NCI-H1436 treated with DMSO at 0.1 percent for 48 hours (cell line): ENCODE data around the gene FAM13B.
"Not testable (repeated sequence)": the region's sequence is repeated elsewhere in the genome, so short reads cannot be mapped to it uniquely, and the experiment has no call there.

Source experiments
- DNase-seq: peaks from one replicate; lab custom pipeline; 2025; lab: John Stamatoyannopoulos, UW

Gene FAM13B

DNA sequence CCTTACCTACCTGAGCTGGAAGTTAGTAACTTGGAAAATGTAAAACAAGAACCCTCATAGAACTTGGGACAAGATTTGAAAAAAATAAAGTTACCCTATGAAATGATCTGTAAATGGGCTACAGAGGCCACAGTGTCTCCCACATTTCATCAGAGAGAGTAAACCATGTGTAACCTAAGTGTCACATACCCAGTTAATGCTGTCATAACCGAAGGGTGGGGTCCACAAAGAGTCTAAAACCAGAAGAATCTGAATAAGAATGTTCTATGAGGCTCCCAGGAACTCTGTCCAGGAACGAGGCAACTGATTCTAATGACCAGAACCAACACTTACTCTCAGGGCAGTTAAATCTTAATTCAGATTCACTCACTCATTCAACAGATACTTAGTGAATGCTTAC, 1.0 kb upstream of the FAM13B start:
- DNase-seq = no peak

GRCh38 chr5:138033386-138033808, 518 bp upstream of the FAM13B start:
- DNase-seq = no peak

GRCh38 chr5:138032028-138032571, 779 bp downstream of the FAM13B start:
- no peak for DNase-seq

- DNase-seq = no peak
Observed at GRCh38 chr5:138029944-138030343, 2.9 kb downstream of the FAM13B start.

GRCh38 chr5:138029501-138029900, 3.4 kb downstream of the FAM13B start:
- DNase-seq = no peak

GRCh38 chr5:138028971-138029365, 3.9 kb downstream of the FAM13B start:
- no peak for DNase-seq

DNA sequence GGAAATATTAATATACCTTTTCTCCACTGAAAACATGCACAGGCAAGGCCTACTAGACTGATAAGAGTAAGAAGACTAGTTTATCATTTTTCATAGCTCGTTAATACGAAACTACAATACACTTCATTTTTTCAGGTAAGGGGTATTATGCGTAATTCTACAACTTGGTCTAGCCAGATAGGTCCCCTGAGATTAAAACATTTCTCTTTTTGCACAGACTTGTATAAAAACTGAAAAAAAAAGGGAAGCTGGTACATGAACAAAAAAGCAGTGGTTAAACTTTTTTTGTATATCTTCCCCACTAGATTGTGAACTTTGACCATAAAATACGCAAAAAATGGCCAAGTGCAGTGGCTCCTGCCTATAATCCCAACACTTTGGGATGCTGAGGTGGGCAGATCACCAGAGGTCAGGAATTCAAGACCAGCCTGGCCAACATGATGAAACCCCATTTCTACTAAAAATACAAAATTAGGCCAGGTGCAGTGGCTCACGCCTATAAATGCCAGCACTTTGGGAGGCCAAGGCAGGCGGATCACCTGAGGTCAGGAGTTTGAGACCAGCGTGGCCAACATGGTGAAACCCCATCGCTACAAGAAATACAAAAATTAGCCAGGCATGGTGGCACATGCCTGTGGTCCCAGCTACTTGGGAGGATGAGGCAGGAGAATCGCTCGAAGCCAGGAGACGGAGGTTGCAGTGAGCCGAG, 4.5 kb downstream of the FAM13B start:
- DNase-seq = not testable (repeated sequence)

- DNase-seq = not testable (repeated sequence)
Observed at GRCh38 chr5:138026793-138027192, 6.1 kb downstream of the FAM13B start.

DNA sequence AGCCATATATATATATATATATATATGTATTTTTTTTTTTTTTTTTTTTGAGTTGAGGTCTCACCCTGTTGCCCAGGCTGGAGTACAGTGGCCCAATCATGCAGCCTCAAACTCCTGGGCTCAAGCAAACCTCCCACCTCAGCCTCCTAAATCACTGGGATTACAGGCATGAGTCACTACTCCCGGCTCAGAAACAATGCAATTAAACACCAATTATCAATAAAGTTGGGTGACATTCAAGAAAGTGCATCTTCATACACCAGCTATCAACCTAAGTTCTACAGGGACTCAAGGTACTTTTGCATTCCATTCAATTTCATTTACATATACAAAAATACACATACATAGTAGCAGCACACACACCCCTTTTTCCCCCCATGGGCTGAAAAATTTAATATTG, 7.6 kb downstream of the FAM13B start:
- DNase-seq = no peak

DNA sequence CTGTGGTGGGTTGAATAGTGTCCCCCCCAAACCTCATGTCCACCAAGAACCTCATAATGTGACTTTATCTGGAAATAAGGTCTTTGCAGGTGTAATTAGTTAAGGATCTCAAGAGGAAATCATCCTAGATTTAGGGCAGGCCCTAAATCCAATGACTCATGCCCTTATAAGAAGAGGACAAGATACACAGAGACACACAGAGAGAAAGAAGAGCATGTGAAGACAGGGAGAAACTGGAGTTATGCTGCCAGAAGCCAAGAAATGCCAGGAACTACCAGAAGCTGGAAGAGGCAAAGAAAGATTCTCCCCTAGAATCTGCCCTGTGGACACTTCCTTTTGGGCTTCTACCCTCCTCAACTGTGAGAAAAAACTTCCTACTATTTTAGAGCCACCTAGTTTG, 8.8 kb downstream of the FAM13B start:
- DNase-seq = no peak

DNA sequence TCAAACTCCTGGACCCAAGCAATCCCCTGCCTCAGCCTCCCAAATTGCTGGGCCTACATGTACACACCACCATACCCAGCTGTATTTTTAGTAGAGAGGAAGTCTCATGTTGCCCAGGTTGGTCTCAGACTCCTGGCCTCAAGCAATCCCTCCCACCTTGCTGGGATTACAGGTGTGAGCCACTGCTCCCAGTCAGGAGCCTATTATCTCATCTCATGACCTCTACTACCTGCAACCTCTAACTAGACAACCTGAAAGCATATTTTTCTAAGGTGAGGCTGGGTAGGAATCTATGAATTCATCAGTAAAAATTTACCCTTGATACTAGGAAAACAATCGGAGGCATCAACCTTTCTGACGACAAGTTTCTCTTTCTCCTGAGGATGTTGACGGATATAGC, 10.0 kb downstream of the FAM13B start:
- DNase-seq = no peak

- no peak for DNase-seq
Observed at GRCh38 chr5:138021771-138022170, 11.1 kb downstream of the FAM13B start.

DNA sequence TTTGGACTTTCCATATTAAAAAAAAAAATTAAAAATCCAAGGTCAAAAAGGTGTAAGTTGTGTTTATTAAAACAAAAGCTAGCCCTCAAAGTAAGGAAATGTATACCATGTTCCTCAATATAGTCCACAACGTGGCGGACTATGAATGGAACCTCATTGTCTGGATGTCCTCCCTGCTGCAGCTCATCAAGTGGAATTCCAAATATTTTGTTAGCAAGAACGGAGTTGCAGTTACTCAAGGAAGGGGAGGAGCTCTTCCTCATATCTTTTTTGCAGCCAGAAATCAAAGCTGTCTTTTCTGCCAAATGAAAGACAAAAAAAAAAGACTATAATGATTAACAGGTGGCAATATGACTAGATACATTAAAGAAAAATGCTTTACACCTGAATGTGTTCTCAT, 14.0 kb downstream of the FAM13B start:
- DNase-seq = no peak

GRCh38 chr5:138015916-138016315, 17.0 kb downstream of the FAM13B start:
- DNase-seq = no peak

DNA sequence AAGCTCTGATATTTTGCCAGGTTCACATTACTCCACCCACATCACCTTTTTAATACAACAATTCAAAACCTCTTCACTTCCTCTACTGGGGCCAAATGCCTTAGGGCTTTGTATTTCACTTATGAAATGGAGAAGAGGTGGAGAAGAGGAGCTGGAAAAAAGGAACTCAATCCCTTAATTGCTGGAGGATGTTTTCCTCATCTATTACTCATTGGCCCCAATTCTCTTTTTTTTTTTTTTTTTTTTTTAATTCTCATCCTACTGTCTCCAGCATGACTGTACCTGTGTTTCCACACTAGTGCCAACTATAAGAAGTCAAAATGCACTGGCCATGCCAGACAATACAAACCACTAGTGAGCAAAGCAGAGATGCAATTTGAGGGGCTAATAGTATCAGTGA, 20.9 kb downstream of the FAM13B start:
- no peak for DNase-seq

DNA sequence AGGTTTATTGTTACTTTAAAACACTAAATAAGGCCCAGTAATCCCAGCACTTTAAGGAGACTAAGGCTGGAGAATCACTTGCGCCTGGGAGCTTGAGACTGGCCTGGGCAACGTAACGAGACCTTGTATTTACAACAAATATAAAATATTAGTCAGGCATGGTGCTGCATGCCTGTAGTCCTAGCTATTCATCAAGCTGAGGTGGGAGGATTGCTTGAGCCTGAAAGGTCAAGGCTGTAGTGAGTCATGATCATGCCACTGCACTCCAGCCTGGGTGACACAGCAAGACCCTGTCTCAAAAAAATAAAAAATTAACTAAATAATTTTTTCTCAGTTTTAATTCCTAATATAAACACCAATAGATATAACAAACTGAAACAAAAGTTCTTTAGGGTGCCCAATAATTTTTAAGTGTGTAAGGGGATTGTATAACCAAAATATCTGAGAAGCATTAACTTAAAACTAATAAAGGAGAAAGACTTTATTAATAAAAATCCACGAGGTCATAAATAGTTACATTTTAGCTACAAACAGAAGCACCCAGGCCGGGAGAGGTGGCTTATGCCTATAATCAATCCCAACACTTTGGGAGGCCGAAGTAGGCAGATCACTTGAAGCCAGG, 32.7 kb downstream of the FAM13B start:
- no peak for DNase-seq

DNA sequence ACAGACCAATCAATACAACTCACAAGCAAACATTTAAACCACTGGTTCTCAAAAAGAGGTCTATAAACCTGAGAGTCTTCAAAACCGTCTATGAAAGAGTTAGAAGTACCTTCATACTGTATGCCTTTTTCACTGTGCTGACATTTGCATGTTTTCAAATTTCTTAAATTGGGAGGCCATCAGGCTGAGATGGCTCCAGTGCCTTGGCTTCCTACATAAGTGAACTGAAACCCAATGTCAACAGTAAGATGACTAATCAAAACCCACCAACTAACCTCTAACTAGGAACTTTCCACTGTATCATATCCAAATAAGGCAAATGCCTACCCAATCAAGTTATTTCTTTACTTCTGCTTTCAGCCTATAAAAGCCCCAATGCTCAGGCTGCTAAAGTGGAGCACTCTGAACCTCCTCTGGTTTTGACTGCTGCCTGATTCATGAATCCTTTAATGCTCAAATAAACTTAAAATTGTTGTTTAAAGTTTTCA, 35.1 kb downstream of the FAM13B start:
- no peak for DNase-seq

DNA sequence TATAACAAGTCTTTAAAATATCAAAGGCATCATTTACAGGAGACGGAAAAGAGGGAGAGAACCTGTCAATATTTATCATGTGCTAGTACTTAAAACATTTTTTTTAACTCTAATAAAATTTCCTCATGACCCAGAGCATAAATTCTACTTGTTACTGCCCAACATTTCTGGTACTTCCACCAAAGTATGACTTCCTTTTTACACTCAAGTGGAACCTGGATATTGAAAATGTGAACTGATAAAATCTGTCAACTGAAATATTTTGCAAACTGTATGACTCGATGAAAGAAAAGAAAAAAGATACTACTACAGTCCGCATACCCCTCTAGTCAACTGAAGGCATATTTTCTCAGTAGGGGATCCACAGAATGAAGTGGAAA, 37.1 kb downstream of the FAM13B start:
- DNase-seq = no peak

DNA sequence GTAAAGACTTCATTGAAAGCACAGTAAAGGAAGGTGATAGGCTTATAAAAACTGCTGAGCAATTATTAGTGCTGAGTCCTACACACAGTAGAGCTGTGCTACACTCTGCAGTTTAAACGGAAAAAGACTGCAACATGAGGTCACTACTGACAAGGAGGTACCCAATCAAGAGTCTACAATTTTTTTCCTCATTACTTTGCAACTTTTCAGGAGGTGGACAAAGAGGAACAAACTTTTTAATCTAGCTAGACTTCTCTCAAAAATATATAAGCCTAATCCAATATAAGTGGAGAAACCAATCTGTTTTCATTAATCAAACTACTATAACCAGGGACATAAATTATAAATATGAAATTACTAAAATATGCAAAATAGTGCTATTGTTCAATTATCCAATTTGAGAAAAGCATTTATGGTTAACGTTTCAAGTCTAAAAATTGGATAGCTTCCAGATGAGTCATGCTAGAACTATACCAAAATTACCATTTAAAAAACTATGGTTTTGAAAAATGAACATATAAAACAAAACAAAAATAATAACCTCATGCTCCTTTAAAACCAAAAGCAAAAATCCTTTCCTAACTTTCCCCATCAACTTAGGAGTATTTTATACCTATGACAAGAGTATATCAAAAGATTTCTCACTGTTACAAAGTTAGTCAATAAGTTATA, 37.7 kb downstream of the FAM13B start:
- DNase-seq = no peak

DNA sequence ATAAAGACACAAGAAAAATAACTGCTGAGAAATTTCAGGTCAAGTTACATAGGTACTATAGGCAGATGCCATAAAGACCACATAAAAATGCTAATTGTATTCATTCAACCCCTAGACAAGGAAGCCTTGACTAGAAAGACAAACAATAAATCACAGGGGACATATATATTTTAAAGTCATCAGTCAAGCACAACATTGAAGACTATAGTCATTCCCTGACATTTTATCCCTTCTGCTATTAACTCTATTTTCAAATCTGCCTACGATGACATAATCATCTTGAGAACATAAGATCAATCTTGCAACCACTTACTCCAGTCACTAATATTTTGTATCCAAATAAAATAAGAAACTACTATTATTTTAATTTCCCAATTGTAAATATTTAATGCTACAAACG, 38.3 kb downstream of the FAM13B start:
- DNase-seq = no peak

DNA sequence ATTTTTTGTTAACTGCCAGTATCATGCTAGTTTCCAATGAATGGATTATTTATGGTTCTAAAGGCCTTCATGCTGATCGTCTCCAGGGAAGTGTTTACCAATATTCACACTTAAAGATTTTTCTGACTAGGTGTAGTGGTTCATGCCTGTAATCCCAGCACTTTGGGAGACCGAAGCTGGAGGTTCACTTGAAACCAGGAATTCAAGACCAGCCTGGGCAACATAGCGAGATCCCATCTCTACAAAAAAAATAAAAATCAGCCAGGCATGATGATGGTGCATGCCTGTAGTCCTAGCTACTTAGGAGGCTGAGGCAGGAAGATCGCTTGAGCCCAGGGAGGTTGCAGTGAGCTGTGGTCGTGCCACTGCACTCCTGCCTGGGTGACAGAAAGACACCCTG, 43.5 kb downstream of the FAM13B start:
- no peak for DNase-seq

GRCh38 chr5:137975208-137975607, 57.7 kb downstream of the FAM13B start:
- no peak for DNase-seq

DNA sequence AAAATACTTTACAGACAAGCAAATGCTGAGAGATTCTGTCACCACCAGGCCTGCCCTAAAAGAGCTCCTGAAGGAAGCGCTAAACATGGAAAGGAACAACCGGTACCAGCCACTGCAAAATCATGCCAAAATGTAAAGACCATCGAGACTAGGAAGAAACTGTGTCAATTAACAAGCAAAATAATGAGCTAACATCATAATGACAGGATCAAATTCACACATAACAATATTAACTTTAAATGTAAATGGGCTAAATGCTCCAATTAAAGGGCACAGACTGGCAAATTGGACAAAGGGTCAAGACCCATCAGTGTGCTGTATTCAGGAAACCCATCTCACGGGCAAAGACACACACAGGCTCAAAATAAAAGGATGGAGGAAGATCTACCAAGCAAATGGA, 62.5 kb downstream of the FAM13B start:
- DNase-seq = not testable (repeated sequence)
